CD8-positive, alpha-beta memory T cell (primary cell): ENCODE data around the gene CCSAP. TPM values are rescaled to one million over a fixed set of nuclear protein-coding genes. Genes with fewer than 3 reads are reported as not detected.

ENCODE experiments used
- CTCF ChIA-PET: fragments of 350-600 bp; sonication (Branson Sonifier 250); formaldehyde crosslinking; loops from one replicate; lab custom pipeline; 2021; ENCODE audit warnings: antibody characterized with exemption; lab: Charles Lee
- POLR2A ChIA-PET: fragments of 350-600 bp; sonication (Branson Sonifier 250); formaldehyde crosslinking; loops from one replicate; lab custom pipeline; 2021; ENCODE audit warnings: antibody characterized with exemption; lab: Charles Lee
- DNase-seq, 5 donors: peaks; one replicate each; pipeline versions ENCODE4 v3.0.0 to v3.0.0-alpha.2; 2020 to 2022; ENCODE audit warnings: mixed read lengths in 1 of 5
- H3K27ac ChIP-seq: one replicate; pipeline ENCODE4 v1.7.0; 2013; ENCODE audit warnings: low read depth, mild to moderate bottlenecking, low read length, moderate library complexity
- H3K27me3 ChIP-seq: 2 replicates; pipeline ENCODE4 v1.7.0; 2013; ENCODE audit warnings: low read length, mild to moderate bottlenecking; ENCODE audit not compliant: insufficient read depth, poor library complexity, severe bottlenecking
- H3K36me3 ChIP-seq: 2 replicates; pipeline ENCODE4 v1.7.0; 2013; ENCODE audit warnings: mild to moderate bottlenecking, low read length, moderate library complexity; ENCODE audit not compliant: insufficient read depth
- H3K4me1 ChIP-seq: 2 replicates; pipeline ENCODE4 v1.7.0; 2013; ENCODE audit warnings: mild to moderate bottlenecking, low read length, moderate library complexity; ENCODE audit not compliant: insufficient read depth
- H3K4me3 ChIP-seq: 2 replicates; pipeline ENCODE4 v1.7.0; 2013; ENCODE audit warnings: mild to moderate bottlenecking, low read length
- H3K9me3 ChIP-seq: 2 replicates; pipeline ENCODE4 v1.7.0; 2013; ENCODE audit warnings: mild to moderate bottlenecking, low read length
- H3K27ac Mint-ChIP-seq, 8 donors: one replicate each; pipeline ENCODE4 v1.8.0; 2020 to 2021; ENCODE audit warnings: mixed read lengths in 8 of 8, mild to moderate bottlenecking in 6 of 8, inconsistent platforms in 3 of 8, moderate library complexity in 3 of 8
- H3K27me3 Mint-ChIP-seq, 2 donors: one replicate each; pipeline ENCODE4 v1.8.0; 2020 to 2021; ENCODE audit warnings: mixed read lengths in 2 of 2, mild to moderate bottlenecking in 1 of 2, moderate library complexity in 1 of 2
- H3K36me3 Mint-ChIP-seq, 3 donors: one replicate each; pipeline ENCODE4 v1.8.0; 2020 to 2021; ENCODE audit warnings: mixed read lengths in 3 of 3, inconsistent platforms in 1 of 3, mild to moderate bottlenecking in 1 of 3
- H3K4me1 Mint-ChIP-seq, 3 donors: one replicate each; pipeline ENCODE4 v1.8.0; 2020 to 2021; ENCODE audit warnings: mixed read lengths in 3 of 3, inconsistent platforms in 1 of 3, mild to moderate bottlenecking in 1 of 3
- H3K4me3 Mint-ChIP-seq, 7 donors: one replicate each; pipeline ENCODE4 v1.8.0; 2020 to 2021; ENCODE audit warnings: mixed read lengths in 7 of 7, mild to moderate bottlenecking in 6 of 7, moderate library complexity in 4 of 7, inconsistent platforms in 2 of 7
- H3K9me3 Mint-ChIP-seq, 5 donors: one replicate each; pipeline ENCODE4 v1.8.0; 2020 to 2022; ENCODE audit warnings: mixed read lengths in 5 of 5, mild to moderate bottlenecking in 3 of 5, moderate library complexity in 2 of 5, inconsistent platforms in 1 of 5
- polyA plus RNA-seq: library from polyadenylated mRNA; unstranded; fragments of 300-500 nt; fragmentation: Illumina TruSeq; gene quantifications from one replicate; pipeline ENCODE4 v1.2.3, GENCODE V29; 2021
- total RNA-seq, 2 experiments: library from RNA; stranded (reverse); gene quantifications; one replicate each; pipeline ENCODE4 v1.2.3, GENCODE V29; 2021

The CCSAP gene
- total and polyA plus RNA-seq, 3 experiments from 2014 or later, result 2.1 to 4.9 (median 4.4) TPM

DNA sequence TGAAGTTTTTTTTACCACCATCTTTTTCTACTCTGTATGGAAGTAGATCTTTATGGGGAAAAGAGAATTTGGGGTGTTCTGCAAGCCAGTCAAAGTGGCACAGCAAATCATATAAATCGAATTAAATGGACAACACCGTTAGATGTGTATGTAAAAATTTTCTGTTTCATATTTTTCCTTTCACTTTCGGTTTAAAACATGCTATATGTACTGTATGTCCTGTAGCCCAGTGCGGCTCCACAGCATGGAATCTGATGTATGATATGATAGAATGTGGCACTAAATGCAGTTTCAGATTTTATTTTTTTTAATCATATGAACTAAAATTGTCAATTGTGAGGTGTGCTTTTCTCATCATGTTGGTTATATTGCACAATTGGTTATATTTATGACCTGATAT lies 39.0 kb downstream of the CCSAP start:
- H3K27ac ChIP-seq, result no peak overlapping the region
- peaks cover 30% of the 10 kb centered on the region for H3K36me3 ChIP-seq
- CTCF ChIA-PET, result no interaction called here
- no peak for DNase-seq
- no peaks in the 10 kb centered on the region for H3K9me3 ChIP-seq
- peak overlapping the region in 1 of 8 donors; percentile 38 for H3K27ac Mint-ChIP-seq
- no peaks in the 10 kb centered on the region for H3K27me3 ChIP-seq
- H3K4me1 Mint-ChIP-seq, result peaks cover 4 to 21% (median 10%) of the 10 kb centered on the region in 3 donors
- no peaks in the 10 kb centered on the region for H3K27me3 Mint-ChIP-seq
- H3K36me3 Mint-ChIP-seq, result peaks cover 13 to 74% (median 19%) of the 10 kb centered on the region in 3 donors
- no peaks in the 10 kb centered on the region for H3K4me1 ChIP-seq
- H3K4me3 ChIP-seq, result no peak overlapping the region
- POLR2A ChIA-PET, result interaction anchor here (0.6 kb wide), 1 partner anchor 148 kb away, joined by 3 read pairs; no protein-coding TSS in a partner anchor
- no peak overlapping the region for H3K4me3 Mint-ChIP-seq
- no peaks in the 10 kb centered on the region for H3K9me3 Mint-ChIP-seq

DNA sequence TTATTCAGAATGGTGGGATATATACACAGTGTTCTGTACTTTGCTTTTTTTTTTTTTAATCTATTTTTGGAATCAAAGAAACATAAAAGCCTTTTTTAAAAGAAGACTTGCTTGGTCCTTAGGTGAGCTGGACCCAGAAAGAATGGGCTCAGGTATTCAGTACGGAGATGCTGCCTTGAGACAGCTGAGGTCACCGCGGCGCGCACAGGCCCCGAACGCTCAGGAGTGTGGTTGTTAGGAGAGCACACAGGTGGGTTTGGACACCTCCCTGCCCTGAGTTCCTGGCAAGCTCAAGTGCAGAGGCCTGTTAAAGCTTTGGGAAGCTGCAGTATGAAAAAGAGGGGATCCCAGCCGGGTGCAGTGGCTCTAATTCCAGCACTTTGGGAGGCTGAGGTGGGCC lies 40.1 kb downstream of the CCSAP start:
- Mint-ChIP-seq H3K4me3 (no peak overlapping the region), H3K27ac (peak overlapping the region in 2 of 8 donors; percentile 4 to 54), H3K27me3 (no peaks in the 10 kb centered on the region), H3K36me3 (peaks cover 12 to 70% (median 17%) of the 10 kb centered on the region in 3 donors), H3K4me1 (peaks cover 4 to 17% (median 10%) of the 10 kb centered on the region in 3 donors), H3K9me3 (no peaks in the 10 kb centered on the region)
- Histone ChIP-seq H3K36me3 (peaks cover 35% of the 10 kb centered on the region), H3K27ac (no peak overlapping the region), H3K4me1 (no peaks in the 10 kb centered on the region), H3K9me3 (no peaks in the 10 kb centered on the region), H3K27me3 (no peaks in the 10 kb centered on the region), H3K4me3 (no peak overlapping the region)
- no peak for DNase-seq
- ChIA-PET CTCF (no interaction called here), POLR2A (no interaction called here)

DNA sequence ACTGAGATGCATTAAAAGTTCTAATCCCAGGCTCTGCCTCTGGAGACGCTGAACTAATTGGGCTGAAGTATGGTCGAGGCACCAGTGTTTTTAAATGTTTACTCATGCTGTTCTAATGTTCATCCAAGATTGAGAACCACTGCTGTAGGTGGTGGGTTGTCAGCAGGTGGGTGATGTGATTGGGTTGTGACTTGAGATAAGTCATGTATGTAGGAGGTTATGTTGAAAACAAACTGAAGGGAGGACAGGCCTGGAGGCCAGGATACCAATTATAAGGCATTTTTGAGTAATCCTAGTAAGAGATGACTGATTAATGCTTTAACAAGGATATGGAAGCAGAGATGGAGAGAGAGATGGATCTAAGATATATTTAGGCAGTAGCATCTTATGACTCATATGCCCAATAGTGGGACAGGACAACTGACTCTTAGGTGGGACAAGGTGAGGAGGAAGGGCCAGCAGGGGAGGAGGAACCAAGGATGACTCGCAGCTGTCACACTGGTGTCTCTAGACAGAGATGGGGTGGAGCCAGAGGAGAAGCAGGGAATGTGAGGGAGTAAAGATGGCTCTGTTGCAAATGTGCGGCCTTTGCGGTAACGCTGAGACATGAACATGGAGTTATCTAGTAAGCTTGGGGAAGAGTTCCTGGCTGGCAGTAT lies 42.6 kb downstream of the CCSAP start:
- peak overlapping the region in 2 of 8 donors; percentile 4 to 10 for H3K27ac Mint-ChIP-seq
- no peak for DNase-seq
- CTCF ChIA-PET, result no interaction called here
- H3K9me3 ChIP-seq, result no peaks in the 10 kb centered on the region
- H3K36me3 ChIP-seq, result peaks cover 35% of the 10 kb centered on the region
- no peak overlapping the region for H3K4me3 ChIP-seq
- no peak overlapping the region for H3K27ac ChIP-seq
- H3K9me3 Mint-ChIP-seq, result no peaks in the 10 kb centered on the region
- H3K27me3 ChIP-seq, result no peaks in the 10 kb centered on the region
- POLR2A ChIA-PET, result no interaction called here
- H3K4me1 ChIP-seq, result no peaks in the 10 kb centered on the region
- H3K36me3 Mint-ChIP-seq, result peaks cover 13 to 76% (median 15%) of the 10 kb centered on the region in 3 donors
- no peaks in the 10 kb centered on the region for H3K27me3 Mint-ChIP-seq
- H3K4me1 Mint-ChIP-seq, result peaks cover 4 to 17% (median 10%) of the 10 kb centered on the region in 3 donors
- no peak overlapping the region for H3K4me3 Mint-ChIP-seq

GRCh38 chr1:229298887-229299503 lies 43.9 kb downstream of the CCSAP start:
- POLR2A ChIA-PET, result no interaction called here

DNA sequence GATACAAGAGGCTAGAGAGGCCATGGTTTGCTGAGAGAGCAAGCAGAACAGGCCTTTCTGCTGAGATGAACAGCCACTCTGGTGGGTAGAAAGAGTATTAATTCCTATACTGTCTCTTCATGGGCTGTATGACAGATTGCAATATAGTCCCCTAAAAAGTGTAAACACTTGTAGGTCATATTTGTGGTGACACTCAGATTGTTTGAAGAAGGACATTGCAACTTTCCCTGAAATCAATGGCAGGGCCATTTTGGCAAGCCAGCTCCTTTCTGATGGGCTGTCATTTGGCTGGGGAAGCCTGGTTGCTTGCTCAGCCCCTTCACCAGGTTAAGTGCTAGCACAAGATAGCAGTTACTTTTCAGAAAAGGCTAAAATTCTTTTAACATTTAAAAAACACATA lies 44.4 kb downstream of the CCSAP start:
- Mint-ChIP-seq H3K9me3 (no peaks in the 10 kb centered on the region), H3K27ac (peak overlapping the region in 1 of 8 donors; percentile 29), H3K36me3 (peaks cover 19 to 74% (median 20%) of the 10 kb centered on the region in 3 donors), H3K27me3 (no peaks in the 10 kb centered on the region), H3K4me1 (peaks cover 9 to 14% (median 10%) of the 10 kb centered on the region in 3 donors), H3K4me3 (no peak overlapping the region)
- H3K4me1 ChIP-seq, result no peaks in the 10 kb centered on the region
- ChIA-PET CTCF (no interaction called here), POLR2A (no interaction called here)
- no peak overlapping the region for H3K27ac ChIP-seq
- peaks cover 27% of the 10 kb centered on the region for H3K36me3 ChIP-seq
- H3K27me3 ChIP-seq, result no peaks in the 10 kb centered on the region
- H3K4me3 ChIP-seq, result no peak overlapping the region
- no peak for DNase-seq
- no peaks in the 10 kb centered on the region for H3K9me3 ChIP-seq

More at GRCh38 chr1:229298887-229299503, 43.9 kb downstream of the CCSAP start:
- Histone ChIP-seq H3K9me3 (no peaks in the 10 kb centered on the region), H3K4me1 (no peaks in the 10 kb centered on the region), H3K27ac (no peak overlapping the region), H3K27me3 (no peaks in the 10 kb centered on the region), H3K36me3 (peaks cover 30% of the 10 kb centered on the region), H3K4me3 (no peak overlapping the region)
- H3K36me3 Mint-ChIP-seq, result peaks cover 15 to 75% (median 18%) of the 10 kb centered on the region in 3 donors
- peak overlapping the region in 1 of 8 donors; percentile 64 for H3K27ac Mint-ChIP-seq
- CTCF ChIA-PET, result no interaction called here
- H3K4me1 Mint-ChIP-seq, result peaks cover 7 to 13% (median 9%) of the 10 kb centered on the region in 3 donors
- no peaks in the 10 kb centered on the region for H3K27me3 Mint-ChIP-seq
- no peak overlapping the region for H3K4me3 Mint-ChIP-seq
- DNase-seq, result no peak
- no peaks in the 10 kb centered on the region for H3K9me3 Mint-ChIP-seq

GRCh38 chr1:229297746-229298145 lies 45.1 kb downstream of the CCSAP start:
- DNase-seq, result no peak
- no peaks in the 10 kb centered on the region for H3K27me3 Mint-ChIP-seq
- POLR2A ChIA-PET, result no interaction called here
- Histone ChIP-seq H3K9me3 (no peaks in the 10 kb centered on the region), H3K4me1 (no peaks in the 10 kb centered on the region), H3K27ac (no peak overlapping the region), H3K36me3 (peaks cover 27% of the 10 kb centered on the region), H3K4me3 (no peak overlapping the region), H3K27me3 (no peaks in the 10 kb centered on the region)
- no peaks in the 10 kb centered on the region for H3K9me3 Mint-ChIP-seq
- H3K4me1 Mint-ChIP-seq, result peaks cover 8% of the 10 kb centered on the region in 3 donors
- H3K36me3 Mint-ChIP-seq, result peaks cover 17 to 73% (median 20%) of the 10 kb centered on the region in 3 donors
- no peak overlapping the region for H3K4me3 Mint-ChIP-seq
- CTCF ChIA-PET, result no interaction called here
- H3K27ac Mint-ChIP-seq, result no peak overlapping the region

DNA sequence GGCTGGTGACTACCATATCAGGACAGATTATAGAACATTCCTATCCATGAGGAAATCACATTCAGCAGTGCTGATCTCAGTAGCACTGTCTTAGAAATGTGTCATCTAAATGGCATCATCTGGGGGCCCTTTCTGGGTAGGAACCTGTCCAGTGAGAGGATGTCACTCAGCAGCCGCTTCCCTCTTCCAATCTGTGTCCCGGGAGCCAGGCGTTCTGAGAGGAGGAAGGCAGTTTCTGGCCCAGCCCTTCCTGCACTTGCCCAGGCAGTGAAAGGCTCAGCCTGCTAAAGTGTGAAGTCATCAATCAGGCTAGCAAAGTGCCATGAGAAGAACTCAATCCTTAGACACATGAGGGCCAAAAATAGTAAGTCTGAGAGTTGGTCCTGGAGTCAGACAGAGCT lies 46.3 kb downstream of the CCSAP start:
- CTCF ChIA-PET, result no interaction called here
- Histone ChIP-seq H3K4me3 (no peak overlapping the region), H3K9me3 (no peaks in the 10 kb centered on the region), H3K4me1 (no peaks in the 10 kb centered on the region), H3K36me3 (peaks cover 27% of the 10 kb centered on the region), H3K27me3 (no peaks in the 10 kb centered on the region), H3K27ac (no peak overlapping the region)
- peak overlapping the region in 3 of 8 donors; percentile 23 to 44 (median 38) for H3K27ac Mint-ChIP-seq
- no peaks in the 10 kb centered on the region for H3K27me3 Mint-ChIP-seq
- peaks cover 8% of the 10 kb centered on the region in 3 donors for H3K4me1 Mint-ChIP-seq
- no peak overlapping the region for H3K4me3 Mint-ChIP-seq
- peaks cover 17 to 77% (median 19%) of the 10 kb centered on the region in 3 donors for H3K36me3 Mint-ChIP-seq
- H3K9me3 Mint-ChIP-seq, result no peaks in the 10 kb centered on the region
- POLR2A ChIA-PET, result no interaction called here
- DNase-seq, result no peak

GRCh38 chr1:229295745-229296144 lies 47.1 kb downstream of the CCSAP start:
- DNase-seq, result no peak
- Mint-ChIP-seq H3K4me1 (peaks cover 8 to 9% (median 8%) of the 10 kb centered on the region in 3 donors), H3K27me3 (no peaks in the 10 kb centered on the region), H3K9me3 (no peaks in the 10 kb centered on the region), H3K27ac (no peak overlapping the region), H3K4me3 (no peak overlapping the region), H3K36me3 (peaks cover 24 to 80% (median 26%) of the 10 kb centered on the region in 3 donors)
- Histone ChIP-seq H3K27me3 (no peaks in the 10 kb centered on the region), H3K9me3 (no peaks in the 10 kb centered on the region), H3K36me3 (peaks cover 23% of the 10 kb centered on the region), H3K4me3 (no peak overlapping the region), H3K27ac (no peak overlapping the region), H3K4me1 (no peaks in the 10 kb centered on the region)
- ChIA-PET CTCF (no interaction called here), POLR2A (no interaction called here)
